Ishikawa (cell line): ENCODE data around the gene ANKRD12.

Experiments
- CEBPB ChIP-seq: IDR thresholded peaks from 2 replicates; pipeline ENCODE4 v1.6.1; 2012
- CREB1 ChIP-seq: IDR thresholded peaks from 2 replicates; pipeline ENCODE4 v1.6.1; 2012; ENCODE audit warnings: low read depth
- EGR1 ChIP-seq: IDR thresholded peaks from 2 replicates; pipeline ENCODE4 v1.6.1; 2012
- EP300 ChIP-seq: IDR thresholded peaks from 2 replicates; pipeline ENCODE4 v1.6.1; 2012; ENCODE audit warnings: borderline replicate concordance
- FOXM1 ChIP-seq: IDR thresholded peaks from 2 replicates; pipeline ENCODE4 v1.6.1; 2012; ENCODE audit warnings: low read depth, borderline replicate concordance
- NFIC ChIP-seq: IDR thresholded peaks from 2 replicates; pipeline ENCODE4 v1.6.1; 2012
- RAD21 ChIP-seq: IDR thresholded peaks from 2 replicates; pipeline ENCODE4 v1.6.1; 2012; ENCODE audit warnings: low read depth
- TAF1 ChIP-seq: IDR thresholded peaks from 2 replicates; pipeline ENCODE4 v1.6.1; 2012; ENCODE audit warnings: low read depth, mild to moderate bottlenecking
- TCF12 ChIP-seq: IDR thresholded peaks from 2 replicates; pipeline ENCODE4 v1.6.1; 2012; ENCODE audit warnings: low read depth
- TEAD4 ChIP-seq: IDR thresholded peaks from 2 replicates; pipeline ENCODE4 v1.6.1; 2012
- YY1 ChIP-seq: IDR thresholded peaks from 2 replicates; pipeline ENCODE4 v1.6.1; 2012; ENCODE audit warnings: low read depth
- ZBTB7A ChIP-seq: IDR thresholded peaks from 2 replicates; pipeline ENCODE4 v1.6.1; 2012; ENCODE audit warnings: low read depth
- TF ChIP-seq, protein P1 (sequence below): IDR thresholded peaks from 2 replicates; pipeline ENCODE4 v1.6.1; 2012
- TF ChIP-seq, protein P2 (sequence below): IDR thresholded peaks from 2 replicates; pipeline ENCODE4 v1.6.1; 2012
- TF ChIP-seq, protein P3 (sequence below): IDR thresholded peaks from 2 replicates; pipeline ENCODE4 v1.6.1; 2012; ENCODE audit warnings: low read depth, mild to moderate bottlenecking

ANKRD12 gene

DNA sequence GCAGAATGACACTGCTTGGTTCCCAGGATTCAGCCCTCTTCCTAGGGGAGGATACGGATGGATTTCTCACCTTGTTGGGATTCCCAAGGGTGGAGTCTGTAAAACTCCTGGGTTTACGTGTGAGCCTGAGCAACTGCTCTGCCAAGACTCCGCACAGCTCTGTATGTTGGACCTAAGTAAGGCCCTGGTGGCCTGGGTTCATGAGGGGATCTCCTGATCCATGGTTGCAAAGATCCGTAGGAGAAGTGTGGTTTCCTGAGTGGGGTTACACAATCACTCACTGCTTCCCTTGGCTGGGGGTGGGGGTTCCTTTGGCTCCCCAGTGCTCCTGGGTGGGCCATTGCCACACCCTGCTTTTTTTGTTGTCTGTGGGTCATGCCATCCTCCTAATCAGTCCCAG lies 37.7 kb downstream of the ANKRD12 start:
- TF ChIP-seq TCF12 (no peak), FOXM1 (no peak), EP300 (no peak), TEAD4 (no peak)
- TF ChIP-seq, protein P1, sequence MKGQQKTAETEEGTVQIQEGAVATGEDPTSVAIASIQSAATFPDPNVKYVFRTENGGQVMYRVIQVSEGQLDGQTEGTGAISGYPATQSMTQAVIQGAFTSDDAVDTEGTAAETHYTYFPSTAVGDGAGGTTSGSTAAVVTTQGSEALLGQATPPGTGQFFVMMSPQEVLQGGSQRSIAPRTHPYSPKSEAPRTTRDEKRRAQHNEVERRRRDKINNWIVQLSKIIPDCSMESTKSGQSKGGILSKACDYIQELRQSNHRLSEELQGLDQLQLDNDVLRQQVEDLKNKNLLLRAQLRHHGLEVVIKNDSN: no peak

DNA sequence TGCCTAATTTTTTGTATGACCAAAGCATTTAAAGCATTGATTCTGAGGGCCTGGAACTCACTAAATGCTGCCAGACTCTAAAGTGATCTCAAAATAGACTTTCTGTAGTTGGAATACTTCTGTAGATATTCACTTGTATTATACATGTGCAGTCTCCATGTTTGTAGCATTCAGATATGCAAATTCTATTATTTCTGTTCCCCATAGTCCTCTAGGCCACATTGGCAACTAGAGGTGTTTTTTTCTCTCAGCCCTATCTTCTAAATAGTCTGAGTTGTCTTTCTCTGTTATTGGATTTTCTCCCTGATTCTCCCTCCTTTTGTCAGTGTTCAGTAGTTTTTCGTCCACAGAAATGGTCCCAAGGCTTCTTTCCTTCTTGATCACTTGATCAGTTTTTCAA lies 38.5 kb downstream of the ANKRD12 start:
- TF ChIP-seq, protein P2, sequence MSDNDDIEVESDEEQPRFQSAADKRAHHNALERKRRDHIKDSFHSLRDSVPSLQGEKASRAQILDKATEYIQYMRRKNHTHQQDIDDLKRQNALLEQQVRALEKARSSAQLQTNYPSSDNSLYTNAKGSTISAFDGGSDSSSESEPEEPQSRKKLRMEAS: no peak
- TF ChIP-seq FOXM1 (no peak), ZBTB7A (no peak), TAF1 (no peak), TEAD4 (no peak), EGR1 (no peak), EP300 (no peak), RAD21 (no peak), YY1 (no peak), TCF12 (no peak)
- TF ChIP-seq, protein P3, sequence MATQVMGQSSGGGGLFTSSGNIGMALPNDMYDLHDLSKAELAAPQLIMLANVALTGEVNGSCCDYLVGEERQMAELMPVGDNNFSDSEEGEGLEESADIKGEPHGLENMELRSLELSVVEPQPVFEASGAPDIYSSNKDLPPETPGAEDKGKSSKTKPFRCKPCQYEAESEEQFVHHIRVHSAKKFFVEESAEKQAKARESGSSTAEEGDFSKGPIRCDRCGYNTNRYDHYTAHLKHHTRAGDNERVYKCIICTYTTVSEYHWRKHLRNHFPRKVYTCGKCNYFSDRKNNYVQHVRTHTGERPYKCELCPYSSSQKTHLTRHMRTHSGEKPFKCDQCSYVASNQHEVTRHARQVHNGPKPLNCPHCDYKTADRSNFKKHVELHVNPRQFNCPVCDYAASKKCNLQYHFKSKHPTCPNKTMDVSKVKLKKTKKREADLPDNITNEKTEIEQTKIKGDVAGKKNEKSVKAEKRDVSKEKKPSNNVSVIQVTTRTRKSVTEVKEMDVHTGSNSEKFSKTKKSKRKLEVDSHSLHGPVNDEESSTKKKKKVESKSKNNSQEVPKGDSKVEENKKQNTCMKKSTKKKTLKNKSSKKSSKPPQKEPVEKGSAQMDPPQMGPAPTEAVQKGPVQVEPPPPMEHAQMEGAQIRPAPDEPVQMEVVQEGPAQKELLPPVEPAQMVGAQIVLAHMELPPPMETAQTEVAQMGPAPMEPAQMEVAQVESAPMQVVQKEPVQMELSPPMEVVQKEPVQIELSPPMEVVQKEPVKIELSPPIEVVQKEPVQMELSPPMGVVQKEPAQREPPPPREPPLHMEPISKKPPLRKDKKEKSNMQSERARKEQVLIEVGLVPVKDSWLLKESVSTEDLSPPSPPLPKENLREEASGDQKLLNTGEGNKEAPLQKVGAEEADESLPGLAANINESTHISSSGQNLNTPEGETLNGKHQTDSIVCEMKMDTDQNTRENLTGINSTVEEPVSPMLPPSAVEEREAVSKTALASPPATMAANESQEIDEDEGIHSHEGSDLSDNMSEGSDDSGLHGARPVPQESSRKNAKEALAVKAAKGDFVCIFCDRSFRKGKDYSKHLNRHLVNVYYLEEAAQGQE: no peak
- TF ChIP-seq, protein P1: no peak

DNA sequence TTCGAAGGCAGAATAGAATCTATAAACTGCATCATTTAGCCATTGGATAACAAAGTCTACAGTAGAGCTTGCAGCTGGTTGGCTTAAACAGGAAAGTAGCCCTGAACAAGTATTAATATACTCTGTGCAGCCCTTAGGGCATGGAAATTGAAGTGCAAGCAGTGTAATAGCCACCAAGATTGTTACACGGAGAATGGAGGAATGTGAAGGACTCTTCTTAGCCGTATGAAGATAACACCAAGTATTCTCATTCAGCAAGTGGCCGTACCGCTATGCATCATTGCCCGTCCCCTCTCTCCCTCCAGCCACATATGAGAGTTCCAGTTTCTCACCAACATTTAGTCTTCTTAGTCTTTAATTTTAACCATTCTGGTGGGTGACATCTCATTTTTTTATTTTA lies 40.5 kb downstream of the ANKRD12 start:
- TF ChIP-seq TEAD4: no peak
- TF ChIP-seq RAD21: no peak
- no peak for TF ChIP-seq TAF1
- TF ChIP-seq EP300: no peak
- TF ChIP-seq, protein P2: no peak
- no peak for TF ChIP-seq TCF12

DNA sequence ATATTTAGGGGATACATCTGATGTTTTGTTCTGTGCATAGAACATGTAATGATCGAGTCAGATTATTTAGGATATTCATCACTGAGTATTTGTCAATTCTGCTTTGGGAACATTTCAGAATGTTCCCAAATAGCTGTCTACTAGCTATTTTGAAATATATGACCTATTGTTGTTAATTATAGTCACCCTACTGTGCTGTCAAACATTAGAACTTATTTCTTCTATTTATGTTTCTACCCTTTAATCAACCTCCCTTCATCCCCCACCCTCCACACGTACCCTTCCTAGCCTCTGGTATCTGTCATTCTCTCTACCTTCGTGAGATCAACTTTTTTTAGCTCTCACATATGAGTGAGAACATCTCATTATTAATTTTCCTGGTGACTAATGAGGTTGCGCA lies 40.9 kb downstream of the ANKRD12 start:
- TF ChIP-seq, protein P1: no peak
- TF ChIP-seq YY1 (no peak), TAF1 (no peak), TCF12 (no peak), FOXM1 (no peak), ZBTB7A (no peak), RAD21 (no peak)
- TF ChIP-seq, protein P3: no peak
- TF ChIP-seq, protein P2: no peak

DNA sequence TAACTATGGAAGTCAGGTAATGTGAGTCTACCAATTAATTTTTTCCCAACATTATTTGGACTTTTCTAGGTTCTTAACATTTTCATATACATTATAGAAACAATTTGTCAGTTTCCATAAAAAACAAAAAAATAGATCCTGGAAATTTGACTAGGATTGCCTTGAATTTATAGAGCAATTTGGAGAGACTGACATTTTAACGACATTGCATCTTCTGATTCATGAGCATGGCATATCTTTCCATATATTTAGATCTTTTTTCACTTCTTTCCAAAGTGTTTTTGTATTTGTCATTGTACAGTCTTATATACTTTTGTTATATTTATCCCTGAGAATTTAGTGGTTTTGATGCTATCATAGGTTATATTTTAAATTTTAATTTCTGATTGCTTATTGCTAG lies 42.0 kb downstream of the ANKRD12 start:
- TF ChIP-seq CREB1 (no peak), YY1 (no peak)

DNA sequence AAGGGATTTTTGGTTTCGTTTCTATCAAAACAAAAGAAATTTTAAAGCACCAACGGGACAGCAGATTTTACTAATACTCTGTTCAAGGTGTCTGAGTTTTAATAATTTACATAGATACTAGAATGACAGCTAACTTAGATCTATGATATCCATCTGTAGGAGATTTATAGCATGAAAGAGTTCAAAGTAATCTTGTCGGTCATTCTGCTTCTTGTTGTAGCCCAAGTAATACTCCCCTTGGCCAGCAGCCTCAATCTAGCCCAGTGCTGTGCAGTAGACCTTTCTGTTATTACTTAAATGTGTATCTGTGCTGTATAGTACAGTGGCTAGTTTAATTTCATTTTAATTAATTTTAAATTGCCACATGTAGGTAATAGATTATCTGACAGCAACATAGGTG lies 44.7 kb downstream of the ANKRD12 start:
- TF ChIP-seq, protein P3: no peak
- TF ChIP-seq YY1 (no peak), FOXM1 (no peak), TEAD4 (no peak), RAD21 (no peak), ZBTB7A (no peak), TCF12 (no peak), CREB1 (no peak), EP300 (no peak), CEBPB (no peak), TAF1 (no peak), NFIC (no peak), EGR1 (no peak)
- TF ChIP-seq, protein P1: no peak
- TF ChIP-seq, protein P2: no peak
